SK-N-SH treated with all-trans-retinoic acid at 6 μM for 48 hours (cell line): ENCODE data around the gene TECPR1.

Source experiments
- ATAC-seq: fragments of 200-7000 bp; cut with Tn5 transposase; 3 replicates; pipeline ENCODE4 v1.9.1; 2020; ENCODE audit warnings: mild to moderate bottlenecking, moderate library complexity
- ARNTL ChIP-seq: fragments of 450-650 bp; formaldehyde crosslinking; IDR thresholded peaks from 2 replicates; pipeline ENCODE4 v1.5.0; 2020; ENCODE audit warnings: low read depth, mild to moderate bottlenecking, moderate library complexity, borderline replicate concordance
- BACH2 ChIP-seq: fragments of 250-450 bp; sonication (Bioruptor Pico); IDR thresholded peaks from 2 replicates; pipeline ENCODE4 v1.9.0; 2021; ENCODE audit warnings: mild to moderate bottlenecking, borderline replicate concordance
- CREB5 ChIP-seq: fragments of 250-450 bp; sonication (Bioruptor Pico); IDR thresholded peaks from 2 replicates; pipeline ENCODE4 v1.5.1; 2020; ENCODE audit warnings: low read depth, mild to moderate bottlenecking, moderate library complexity
- CSDC2 ChIP-seq: fragments of 250-450 bp; sonication (Bioruptor Pico); IDR thresholded peaks from 2 replicates; pipeline ENCODE4 v1.5.0; 2020; ENCODE audit warnings: mild to moderate bottlenecking, moderate library complexity
- CSRNP3 ChIP-seq: fragments of 250-450 bp; sonication (Bioruptor Pico); IDR thresholded peaks from 2 replicates; pipeline ENCODE4 v1.5.1; 2021; ENCODE audit warnings: mild to moderate bottlenecking, moderate library complexity
- ESRRG ChIP-seq: fragments of 250-450 bp; sonication (Bioruptor Pico); IDR thresholded peaks from 2 replicates; pipeline ENCODE4 v1.6.1; 2021; ENCODE audit warnings: mild to moderate bottlenecking
- GLIS3 ChIP-seq: fragments of 250-450 bp; sonication (Bioruptor Pico); IDR thresholded peaks from 2 replicates; pipeline ENCODE4 v1.5.0; 2020; ENCODE audit warnings: mild to moderate bottlenecking, moderate library complexity
- ISL1 ChIP-seq: fragments of 250-450 bp; sonication (Bioruptor Pico); IDR thresholded peaks from 2 replicates; pipeline ENCODE4 v2.1.2; 2022; ENCODE audit warnings: mild to moderate bottlenecking, moderate library complexity
- OSR1 ChIP-seq: fragments of 250-450 bp; sonication (Bioruptor Pico); IDR thresholded peaks from 2 replicates; pipeline ENCODE4 v1.8.0; 2022; ENCODE audit warnings: moderate library complexity, mild to moderate bottlenecking, inconsistent platforms
- PATZ1 ChIP-seq: fragments of 250-450 bp; sonication (Bioruptor Pico); IDR thresholded peaks from 2 replicates; pipeline ENCODE4 v1.8.0; 2020; ENCODE audit warnings: mild to moderate bottlenecking, moderate library complexity, borderline replicate concordance
- PPARA ChIP-seq: fragments of 250-450 bp; sonication (Bioruptor Pico); IDR thresholded peaks from 2 replicates; pipeline ENCODE4 v1.5.0; 2020; ENCODE audit warnings: mild to moderate bottlenecking, borderline replicate concordance
- RARB ChIP-seq: fragments of 250-450 bp; sonication (Bioruptor Pico); IDR thresholded peaks from 2 replicates; pipeline ENCODE4 v1.8.0; 2021; ENCODE audit warnings: mild to moderate bottlenecking, moderate library complexity
- TCF4 ChIP-seq: fragments of 250-450 bp; sonication (Bioruptor Pico); IDR thresholded peaks from 2 replicates; pipeline ENCODE4 v1.8.0; 2021; ENCODE audit warnings: mild to moderate bottlenecking, moderate library complexity, borderline replicate concordance
- TOX ChIP-seq: fragments of 250-450 bp; sonication (Bioruptor Pico); IDR thresholded peaks from 2 replicates; pipeline ENCODE4 v1.8.0; 2021; ENCODE audit warnings: mild to moderate bottlenecking, moderate library complexity, borderline replicate concordance
- ZC3H10 ChIP-seq: fragments of 250-450 bp; sonication (Bioruptor Pico); IDR thresholded peaks from 2 replicates; pipeline ENCODE4 v1.5.1; 2021; ENCODE audit warnings: mild to moderate bottlenecking, moderate library complexity
- ZFP3 ChIP-seq: fragments of 250-450 bp; sonication (Bioruptor Pico); IDR thresholded peaks from 2 replicates; pipeline ENCODE4 v1.5.0; 2020; ENCODE audit warnings: mild to moderate bottlenecking, moderate library complexity
- ZFP30 ChIP-seq: fragments of 450-650 bp; formaldehyde crosslinking; IDR thresholded peaks from 2 replicates; pipeline ENCODE4 v1.5.0; 2022; ENCODE audit warnings: mild to moderate bottlenecking, moderate library complexity
- ZNF565 ChIP-seq: fragments of 450-650 bp; formaldehyde crosslinking; conservative IDR thresholded peaks from 2 replicates; pipeline ENCODE4 v1.5.0; 2020; ENCODE audit warnings: low read depth, mild to moderate bottlenecking, moderate library complexity
- ZNF70 ChIP-seq: fragments of 450-650 bp; formaldehyde crosslinking; IDR thresholded peaks from 2 replicates; pipeline ENCODE4 v1.5.0; 2020; ENCODE audit warnings: mild to moderate bottlenecking, moderate library complexity
- ZNF8 ChIP-seq: fragments of 450-650 bp; formaldehyde crosslinking; IDR thresholded peaks from 2 replicates; pipeline ENCODE4 v1.5.0; 2020; ENCODE audit warnings: mild to moderate bottlenecking, moderate library complexity
- TF ChIP-seq, protein P1 (sequence below): fragments of 250-450 bp; sonication (Bioruptor Pico); IDR thresholded peaks from 2 replicates; pipeline ENCODE4 v1.8.0; 2021; ENCODE audit warnings: low read depth, mild to moderate bottlenecking, moderate library complexity, borderline replicate concordance

The TECPR1 gene

GRCh38 chr7:98266840-98267239 is 14.8 kb upstream of the TECPR1 start:
- ATAC-seq = peak; percentile 72
- TF ChIP-seq OSR1 (no peak), ESRRG (no peak), ZNF8 (CRISPR knock-in tag) (no peak)

DNA sequence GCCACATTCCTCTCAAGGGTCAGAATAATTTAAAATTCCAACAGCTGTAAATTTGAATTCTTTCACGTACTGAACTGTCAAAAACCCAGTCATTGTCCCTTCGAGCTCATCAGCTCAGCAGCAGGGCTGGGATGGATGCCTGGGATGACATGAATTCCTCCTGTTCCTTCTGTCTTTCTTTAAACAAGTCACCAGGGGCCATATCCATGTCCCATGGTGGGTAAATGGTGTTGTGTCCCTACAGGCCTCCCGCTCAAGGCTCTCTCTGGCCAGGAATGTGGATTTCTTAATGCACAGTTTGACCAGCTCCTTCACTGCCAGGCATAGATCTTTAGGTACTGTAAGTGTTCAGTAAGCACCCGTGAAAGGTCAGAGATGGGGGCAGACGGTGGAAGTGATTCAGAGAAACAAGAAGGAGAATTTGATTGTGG is 13.8 kb upstream of the TECPR1 start:
- peak; percentile 54 for ATAC-seq
- TF ChIP-seq TCF4 (CRISPR knock-in tag) (no peak), PPARA (no peak), CSDC2 (CRISPR knock-in tag) (no peak), OSR1 (no peak)
- TF ChIP-seq, protein P1, sequence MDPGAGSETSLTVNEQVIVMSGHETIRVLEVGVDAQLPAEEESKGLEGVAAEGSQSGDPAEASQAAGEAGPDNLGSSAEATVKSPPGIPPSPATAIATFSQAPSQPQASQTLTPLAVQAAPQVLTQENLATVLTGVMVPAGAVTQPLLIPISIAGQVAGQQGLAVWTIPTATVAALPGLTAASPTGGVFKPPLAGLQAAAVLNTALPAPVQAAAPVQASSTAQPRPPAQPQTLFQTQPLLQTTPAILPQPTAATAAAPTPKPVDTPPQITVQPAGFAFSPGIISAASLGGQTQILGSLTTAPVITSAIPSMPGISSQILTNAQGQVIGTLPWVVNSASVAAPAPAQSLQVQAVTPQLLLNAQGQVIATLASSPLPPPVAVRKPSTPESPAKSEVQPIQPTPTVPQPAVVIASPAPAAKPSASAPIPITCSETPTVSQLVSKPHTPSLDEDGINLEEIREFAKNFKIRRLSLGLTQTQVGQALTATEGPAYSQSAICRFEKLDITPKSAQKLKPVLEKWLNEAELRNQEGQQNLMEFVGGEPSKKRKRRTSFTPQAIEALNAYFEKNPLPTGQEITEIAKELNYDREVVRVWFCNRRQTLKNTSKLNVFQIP (CRISPR knock-in tag) = no peak

- no peak for TF ChIP-seq ZNF70 (CRISPR knock-in tag)
- ATAC-seq = no peak
These were observed 5.7 kb upstream of the TECPR1 start for GRCh38 chr7:98257701-98258100.

DNA sequence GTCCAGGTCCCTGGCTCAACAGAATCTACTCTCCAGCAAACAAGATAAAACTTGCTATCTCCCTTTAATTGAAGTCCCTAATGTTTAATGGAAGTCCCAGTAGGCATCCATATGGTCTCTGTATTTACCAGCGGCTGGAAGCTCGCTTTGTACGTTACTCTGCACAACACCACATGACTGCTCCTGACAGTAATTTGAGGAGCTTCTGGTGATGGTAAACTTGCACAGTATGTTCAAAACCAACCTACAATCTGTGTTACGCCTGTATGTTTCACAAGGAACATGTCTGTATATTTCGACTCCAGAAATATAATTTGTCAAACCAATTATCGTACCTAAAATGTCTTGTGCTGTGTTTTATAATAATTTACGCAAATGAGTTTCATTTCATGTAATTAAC is 4.4 kb upstream of the TECPR1 start:
- ATAC-seq = no peak
- TF ChIP-seq ZNF70 (CRISPR knock-in tag) (no peak), CSRNP3 (CRISPR knock-in tag) (no peak), ZC3H10 (CRISPR knock-in tag) (no peak), PATZ1 (CRISPR knock-in tag) (no peak), CREB5 (CRISPR knock-in tag) (no peak), ARNTL (CRISPR knock-in tag) (no peak), ZFP30 (no peak), RARB (no peak), ZNF8 (CRISPR knock-in tag) (no peak), ZFP3 (CRISPR knock-in tag) (no peak), OSR1 (no peak), ZNF565 (CRISPR knock-in tag) (no peak), CSDC2 (CRISPR knock-in tag) (no peak), GLIS3 (CRISPR knock-in tag) (no peak), ESRRG (no peak), PPARA (no peak), BACH2 (CRISPR knock-in tag) (no peak), TCF4 (CRISPR knock-in tag) (no peak)
- TF ChIP-seq, protein P1 (CRISPR knock-in tag) = no peak
- TF ChIP-seq, all 23 proteins: peak for 0

DNA sequence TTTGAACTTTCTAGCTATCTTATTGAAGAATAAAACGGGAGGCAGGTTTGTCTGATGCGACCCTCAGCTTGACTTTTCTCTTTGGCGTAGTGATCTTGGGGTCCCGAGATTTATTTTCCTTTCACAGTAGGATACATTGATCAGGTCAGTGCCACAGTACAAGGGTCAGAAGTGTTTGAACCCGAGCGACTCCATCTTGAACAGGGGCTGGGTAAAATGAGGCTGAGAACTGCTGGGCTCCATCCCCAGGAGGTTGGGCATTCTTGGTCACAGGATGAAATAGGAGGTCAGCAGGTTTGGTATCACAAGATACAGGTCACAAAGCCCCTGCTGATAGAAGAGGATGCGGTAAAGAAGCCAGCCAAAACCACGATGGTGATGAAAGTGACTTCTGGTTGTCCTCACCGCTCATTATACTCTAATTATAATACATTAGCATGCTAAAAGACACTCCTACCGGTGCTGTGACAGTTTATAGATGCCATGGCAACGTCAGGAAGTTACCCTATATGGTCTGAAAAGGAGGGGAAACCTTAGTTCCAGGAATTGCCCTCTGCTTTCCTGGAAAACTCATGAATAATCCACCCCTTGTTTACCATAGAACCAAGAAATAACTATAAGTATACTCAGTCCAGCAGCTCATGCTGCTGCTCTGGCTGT is 3.0 kb upstream of the TECPR1 start:
- no peak for ATAC-seq
- TF ChIP-seq, protein P1 (CRISPR knock-in tag) = no peak
- TF ChIP-seq PPARA (no peak), BACH2 (CRISPR knock-in tag) (no peak), ISL1 (CRISPR knock-in tag) (no peak), ZNF70 (CRISPR knock-in tag) (no peak), CSDC2 (CRISPR knock-in tag) (no peak), TOX (CRISPR knock-in tag) (no peak), TCF4 (CRISPR knock-in tag) (no peak), ZFP3 (CRISPR knock-in tag) (no peak), CREB5 (CRISPR knock-in tag) (no peak)
